Astrocyte (in vitro differentiated cells and primary cell): ENCODE data around the gene CBFB.

Source experiments
- CTCF ChIP-seq: IDR thresholded peaks from 2 replicates; pipeline ENCODE4 v1.5.1; 2011; ENCODE audit warnings: low read depth, mild to moderate bottlenecking, inconsistent platforms, low read length, moderate library complexity; ENCODE audit not compliant: insufficient read depth
- EZH2 ChIP-seq: IDR thresholded peaks from 2 replicates; pipeline ENCODE4 v1.6.1; 2012; ENCODE audit warnings: mild to moderate bottlenecking, low read length, inconsistent platforms; ENCODE audit not compliant: insufficient read depth

DNA sequence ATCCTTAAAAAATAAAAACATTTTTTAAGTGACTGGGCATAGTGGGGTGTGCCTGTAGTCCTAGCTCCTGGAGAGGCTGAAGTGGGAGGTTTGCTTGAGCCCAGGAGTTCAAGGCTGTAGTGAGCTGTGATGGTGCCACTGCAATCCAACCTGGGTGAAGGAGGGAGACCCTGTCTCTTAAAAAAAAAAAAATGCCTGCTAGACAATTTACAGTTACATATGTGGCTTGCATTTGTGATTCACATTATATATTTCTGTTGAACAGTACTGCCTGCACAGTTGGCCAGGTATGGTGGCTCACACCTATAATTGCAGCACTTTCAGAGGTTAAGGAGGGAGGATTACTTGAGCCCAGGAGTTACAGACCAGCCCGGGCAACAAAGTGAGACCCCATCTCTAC lies 23.4 kb downstream of the CBFB start:
- no peak for TF ChIP-seq CTCF
- TF ChIP-seq EZH2: no peak
